ENCODE measurements around the gene PRSS16.

Gene PRSS16

DNA sequence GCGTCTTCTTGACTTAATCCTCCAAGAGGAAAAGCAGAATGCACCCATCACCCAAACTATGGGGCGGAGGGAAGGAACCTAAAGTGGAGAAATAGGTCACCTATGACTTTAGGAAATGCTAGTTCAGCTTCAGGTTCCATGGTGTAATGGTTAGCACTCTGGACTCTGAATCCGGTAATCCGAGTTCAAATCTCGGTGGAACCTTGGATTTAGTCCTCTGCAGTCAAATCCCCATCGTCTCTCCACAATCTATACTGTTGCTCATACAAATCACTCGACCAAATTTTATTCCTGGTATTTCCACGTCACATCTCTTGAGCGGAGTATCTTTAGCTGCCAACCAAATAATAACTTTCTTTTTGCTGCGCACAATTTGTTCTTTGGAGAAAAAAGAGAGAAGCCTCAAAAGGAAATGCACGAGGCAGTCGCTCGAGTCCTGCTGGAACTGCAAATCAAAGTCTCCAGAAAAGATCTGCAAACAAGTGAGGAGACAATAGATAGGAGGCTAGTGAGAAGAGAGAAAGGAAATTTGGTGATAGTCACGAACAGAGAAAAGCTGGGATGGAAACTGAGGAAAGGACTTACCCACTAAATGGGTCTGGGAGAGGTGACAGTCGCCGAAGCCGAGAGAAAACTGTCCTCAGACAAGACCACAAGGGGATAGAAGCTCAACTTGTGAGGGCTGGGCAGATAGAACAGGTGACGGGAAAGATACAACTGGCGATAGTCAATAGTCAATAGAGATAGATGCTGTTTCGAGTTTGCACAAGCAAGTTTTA is 48.0 kb downstream of the PRSS16 start:
- peak overlapping the region; percentile 46 for H3K9ac ChIP-seq (ENCODE audit: insufficient read length, low read depth)
- H3K27me3 ChIP-seq (ENCODE audit: insufficient read depth, insufficient read length) = peaks cover 19% of the 10 kb centered on the region
- no peak for TF ChIP-seq SUZ12 (IDR thresholded peaks at IDR 0.05; ENCODE audit: extremely low read depth, insufficient read depth, insufficient read length)
- TF ChIP-seq YY1 (IDR thresholded peaks at IDR 0.05; ENCODE audit: insufficient read depth, insufficient read length) = no peak
- TF ChIP-seq ZNF274 (IDR thresholded peaks at IDR 0.05; ENCODE audit: low read depth, low read length) = no peak
- DNase-seq (ENCODE audit: low read depth, low spot score) = no peak
- H3K9me3 ChIP-seq (ENCODE audit: insufficient read depth, low read length) = no peaks in the 10 kb centered on the region
- H3K4me3 ChIP-seq (ENCODE audit: insufficient read length, low read depth) = peak overlapping the region; percentile 61
- no peaks in the 10 kb centered on the region for H3K4me1 ChIP-seq (ENCODE audit: insufficient read depth, insufficient read length)
- no peaks in the 10 kb centered on the region for H3K36me3 ChIP-seq (ENCODE audit: insufficient read depth, insufficient read length, low read length)

DNA sequence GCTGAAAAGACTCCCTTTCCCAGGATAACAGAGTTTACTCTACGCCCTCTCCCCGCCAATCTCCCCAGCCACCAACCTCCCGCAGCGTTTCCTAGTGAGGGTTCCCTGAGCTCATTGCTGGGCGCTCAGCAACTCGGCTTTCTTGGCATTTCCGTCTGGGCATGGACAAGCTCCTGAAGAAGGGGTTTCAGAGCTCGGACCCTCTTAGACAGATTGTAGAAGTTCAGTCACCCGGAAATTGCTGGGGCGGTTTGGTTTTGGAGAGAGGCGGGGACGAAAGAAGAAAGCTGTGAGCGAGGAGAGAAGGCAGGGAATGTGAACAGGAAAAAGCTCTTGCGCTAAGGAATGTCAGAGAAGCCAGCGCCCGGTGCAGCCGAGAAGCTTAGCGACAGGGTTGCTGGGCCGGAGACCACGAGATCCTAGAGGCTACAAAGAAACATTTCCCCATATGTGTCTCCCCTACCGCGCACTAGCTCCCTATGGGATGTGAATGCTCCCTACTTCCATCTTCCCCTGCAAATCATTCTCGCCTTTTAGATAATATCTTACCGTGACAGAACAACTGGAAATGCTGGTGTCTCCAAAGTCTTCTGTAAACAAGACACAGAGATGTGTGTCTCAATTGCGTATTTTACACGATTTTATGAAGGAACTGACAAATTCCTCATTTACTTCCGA is 48.7 kb downstream of the PRSS16 start:
- peak overlapping the region; percentile 59 for H3K9ac ChIP-seq (ENCODE audit: insufficient read length, low read depth)
- peak overlapping the region; percentile 61 for H3K4me3 ChIP-seq (ENCODE audit: insufficient read length, low read depth)

DNA sequence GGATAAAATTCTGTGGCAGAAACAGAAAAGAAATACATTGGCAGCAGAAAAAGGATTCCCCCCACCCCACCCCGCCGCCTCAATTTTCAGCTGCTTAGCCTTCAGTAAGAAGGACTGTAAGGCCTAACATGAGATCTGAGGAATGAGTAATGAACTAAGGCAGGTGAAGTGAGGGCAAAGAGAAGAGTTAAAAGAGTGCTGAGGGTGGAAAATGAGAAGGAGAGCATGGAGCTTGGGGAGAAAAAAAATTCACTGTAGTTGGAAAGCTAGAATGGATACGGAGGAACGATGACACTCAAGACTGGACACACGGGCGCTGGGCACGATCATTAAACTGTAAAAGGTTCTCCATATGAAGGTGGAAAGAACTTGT is 50.0 kb downstream of the PRSS16 start:
- H3K9ac ChIP-seq (ENCODE audit: insufficient read length, low read depth) = no peak overlapping the region
- H3K4me3 ChIP-seq (ENCODE audit: insufficient read length, low read depth) = peak overlapping the region; percentile 39
- DNase-seq (ENCODE audit: low read depth, low spot score) = no peak
- H3K4me1 ChIP-seq (ENCODE audit: insufficient read depth, insufficient read length) = no peaks in the 10 kb centered on the region
- H3K9me3 ChIP-seq (ENCODE audit: insufficient read depth, low read length) = no peaks in the 10 kb centered on the region
- no peaks in the 10 kb centered on the region for H3K36me3 ChIP-seq (ENCODE audit: insufficient read depth, insufficient read length, low read length)
- no peak for TF ChIP-seq YY1 (IDR thresholded peaks at IDR 0.05; ENCODE audit: insufficient read depth, insufficient read length)
- no peak for TF ChIP-seq SUZ12 (IDR thresholded peaks at IDR 0.05; ENCODE audit: extremely low read depth, insufficient read depth, insufficient read length)
- TF ChIP-seq ZNF274 (IDR thresholded peaks at IDR 0.05; ENCODE audit: low read depth, low read length) = no peak
- no peaks in the 10 kb centered on the region for H3K27me3 ChIP-seq (ENCODE audit: insufficient read depth, insufficient read length)

More for the DNA sequence above, 48.7 kb downstream of the PRSS16 start:
- H3K9me3 ChIP-seq (ENCODE audit: insufficient read depth, low read length) = no peaks in the 10 kb centered on the region
- TF ChIP-seq YY1 (IDR thresholded peaks at IDR 0.05; ENCODE audit: insufficient read depth, insufficient read length) = no peak
- TF ChIP-seq ZNF274 (IDR thresholded peaks at IDR 0.05; ENCODE audit: low read depth, low read length) = no peak
- no peak for TF ChIP-seq SUZ12 (IDR thresholded peaks at IDR 0.05; ENCODE audit: extremely low read depth, insufficient read depth, insufficient read length)
- H3K4me1 ChIP-seq (ENCODE audit: insufficient read depth, insufficient read length) = no peaks in the 10 kb centered on the region
- H3K27me3 ChIP-seq (ENCODE audit: insufficient read depth, insufficient read length) = peaks cover 12% of the 10 kb centered on the region
- no peaks in the 10 kb centered on the region for H3K36me3 ChIP-seq (ENCODE audit: insufficient read depth, insufficient read length, low read length)
- no peak for DNase-seq (ENCODE audit: low read depth, low spot score)

DNA sequence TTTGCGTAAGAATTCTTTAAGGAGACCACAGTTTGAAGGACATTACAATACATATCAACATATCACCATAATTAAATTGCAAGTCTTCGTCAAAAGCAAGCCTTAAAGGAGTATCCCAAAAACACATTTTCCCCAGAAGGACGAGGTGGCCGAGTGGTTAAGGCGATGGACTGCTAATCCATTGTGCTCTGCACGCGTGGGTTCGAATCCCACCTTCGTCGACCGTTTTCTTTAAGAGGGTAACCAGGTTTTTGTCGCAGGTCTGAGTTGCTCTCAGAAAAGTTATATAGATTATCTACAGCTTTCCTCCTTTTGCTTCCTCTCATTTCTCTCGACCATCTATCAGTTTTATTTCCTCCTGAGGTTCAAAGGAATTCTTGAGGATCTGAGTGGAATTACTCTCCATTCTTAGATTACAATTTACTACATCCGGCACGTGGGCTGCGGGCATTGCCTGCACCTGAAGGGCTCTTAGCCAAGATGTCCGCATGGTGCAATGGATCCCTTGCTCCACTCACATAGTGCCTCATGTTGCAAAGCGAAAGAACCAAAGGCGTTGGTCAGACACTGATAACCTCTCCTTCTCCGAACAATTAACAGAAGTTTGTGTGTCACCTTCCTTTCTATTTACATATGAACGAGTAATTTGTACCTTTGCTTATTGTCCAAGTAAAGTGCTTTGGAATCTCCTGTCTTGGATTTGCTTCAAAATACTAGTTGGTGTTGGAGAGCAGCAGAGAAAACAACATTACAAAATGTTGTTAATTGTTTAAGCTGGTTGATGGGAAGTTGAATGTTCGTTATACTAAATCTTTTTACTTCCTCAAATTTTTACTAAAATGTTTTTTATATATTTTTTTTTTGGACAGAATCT is 50.6 kb downstream of the PRSS16 start:
- Histone ChIP-seq H3K27me3 (ENCODE audit: insufficient read depth, insufficient read length) (no peaks in the 10 kb centered on the region), H3K4me1 (ENCODE audit: insufficient read depth, insufficient read length) (no peaks in the 10 kb centered on the region), H3K36me3 (ENCODE audit: insufficient read depth, insufficient read length, low read length) (no peaks in the 10 kb centered on the region), H3K9me3 (ENCODE audit: insufficient read depth, low read length) (no peaks in the 10 kb centered on the region), H3K4me3 (ENCODE audit: insufficient read length, low read depth) (peak overlapping the region; percentile 39), H3K9ac (ENCODE audit: insufficient read length, low read depth) (no peak overlapping the region)
- TF ChIP-seq ZNF274 (IDR thresholded peaks at IDR 0.05; ENCODE audit: low read depth, low read length) (no peak), SUZ12 (IDR thresholded peaks at IDR 0.05; ENCODE audit: extremely low read depth, insufficient read depth, insufficient read length) (no peak), YY1 (IDR thresholded peaks at IDR 0.05; ENCODE audit: insufficient read depth, insufficient read length) (no peak)
- no peak for DNase-seq (ENCODE audit: low read depth, low spot score)

DNA sequence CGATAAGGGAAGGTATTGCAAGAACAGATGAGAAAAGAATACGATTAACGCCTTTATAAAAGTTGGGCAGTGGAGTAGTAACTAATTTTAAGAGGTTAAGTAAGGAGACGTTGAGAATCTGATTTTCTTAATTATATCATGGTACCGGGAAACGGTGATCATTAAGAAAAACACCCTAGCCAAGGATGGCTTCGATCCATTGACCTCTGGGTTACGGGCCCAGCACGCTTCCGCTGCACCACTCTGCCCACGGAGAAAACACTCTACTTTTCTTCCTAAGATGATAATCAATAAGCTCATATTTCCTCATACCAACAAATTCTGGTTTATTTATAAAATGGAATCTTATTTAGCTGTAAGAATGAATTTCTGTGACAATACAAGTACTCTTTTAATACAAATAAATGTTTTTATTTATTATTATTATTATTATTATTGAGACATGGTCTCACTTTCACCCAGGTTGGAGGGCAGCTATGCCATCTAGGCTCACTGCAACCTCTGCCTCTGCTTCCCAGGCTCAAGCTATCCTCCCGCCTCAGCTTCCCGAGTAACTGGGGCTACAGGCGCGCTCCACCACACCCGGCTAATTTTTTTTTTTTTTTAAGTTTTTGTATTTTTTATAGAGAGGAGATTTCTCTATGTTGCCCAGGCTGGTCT is 56.2 kb downstream of the PRSS16 start:
- Histone ChIP-seq H3K9me3 (ENCODE audit: insufficient read depth, low read length) (no peaks in the 10 kb centered on the region), H3K36me3 (ENCODE audit: insufficient read depth, insufficient read length, low read length) (no peaks in the 10 kb centered on the region), H3K9ac (ENCODE audit: insufficient read length, low read depth) (no peak overlapping the region), H3K4me3 (ENCODE audit: insufficient read length, low read depth) (peak overlapping the region; percentile 33), H3K4me1 (ENCODE audit: insufficient read depth, insufficient read length) (no peaks in the 10 kb centered on the region), H3K27me3 (ENCODE audit: insufficient read depth, insufficient read length) (no peaks in the 10 kb centered on the region)
- TF ChIP-seq SUZ12 (IDR thresholded peaks at IDR 0.05; ENCODE audit: extremely low read depth, insufficient read depth, insufficient read length) (no peak), YY1 (IDR thresholded peaks at IDR 0.05; ENCODE audit: insufficient read depth, insufficient read length) (no peak), ZNF274 (IDR thresholded peaks at IDR 0.05; ENCODE audit: low read depth, low read length) (no peak)
- DNase-seq (ENCODE audit: low read depth, low spot score) = no peak

Measured in NT2/D1 (cell line).